ENCODE measurements around the gene PLSCR3.

The PLSCR3 gene

GRCh38 chr17:7426203-7426863, 32.0 kb upstream of the PLSCR3 start:
- DNase-seq (ENCODE audit: low spot score) = no peak

DNA sequence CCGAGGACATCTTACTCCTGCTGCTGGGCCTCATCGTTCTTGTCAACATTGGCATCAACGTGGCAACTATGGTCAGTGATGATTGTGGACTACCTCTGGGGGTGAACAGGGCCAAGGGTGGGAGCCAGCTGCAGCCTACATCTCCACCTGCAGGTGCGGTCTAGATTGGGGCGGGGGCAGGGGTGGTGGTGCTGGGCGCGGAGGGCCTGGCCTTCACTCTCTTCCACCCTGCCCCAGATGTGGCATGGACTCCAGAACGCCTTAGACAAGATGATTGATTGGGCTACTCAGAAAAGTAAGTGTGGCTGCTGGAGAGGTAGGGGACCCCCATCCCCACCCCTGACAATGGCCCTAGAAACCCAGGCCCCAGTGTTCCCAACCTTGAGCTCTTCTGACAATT, 31.4 kb upstream of the PLSCR3 start:
- no peak for DNase-seq (ENCODE audit: low spot score)

DNA sequence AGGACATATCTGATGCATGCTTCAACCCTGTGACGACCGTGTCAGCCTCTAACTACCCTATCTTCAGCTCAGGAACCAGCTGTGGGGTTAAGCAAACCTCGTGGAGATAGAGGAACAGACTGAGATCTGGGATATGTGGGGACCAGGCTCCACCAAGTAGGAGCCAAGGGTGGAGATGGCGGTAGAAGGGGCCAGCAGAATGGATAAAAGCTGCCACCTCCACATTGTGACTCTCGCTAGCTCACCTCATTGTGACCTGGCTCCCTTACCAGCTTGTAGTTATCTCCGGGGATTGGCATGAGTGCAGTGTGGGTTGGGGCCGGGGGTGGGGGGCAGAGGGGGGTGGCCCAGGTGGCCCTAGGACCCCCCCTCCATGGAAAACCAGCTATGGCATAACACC, 31.0 kb upstream of the PLSCR3 start, which contains the start of gene SPEM2:
SPEM2 (plus strand) TSS at position 301 of the 400 bp plus-strand sequence; CDS start at position 374, 73 bp downstream.
- no peak for DNase-seq (ENCODE audit: low spot score)

DNA sequence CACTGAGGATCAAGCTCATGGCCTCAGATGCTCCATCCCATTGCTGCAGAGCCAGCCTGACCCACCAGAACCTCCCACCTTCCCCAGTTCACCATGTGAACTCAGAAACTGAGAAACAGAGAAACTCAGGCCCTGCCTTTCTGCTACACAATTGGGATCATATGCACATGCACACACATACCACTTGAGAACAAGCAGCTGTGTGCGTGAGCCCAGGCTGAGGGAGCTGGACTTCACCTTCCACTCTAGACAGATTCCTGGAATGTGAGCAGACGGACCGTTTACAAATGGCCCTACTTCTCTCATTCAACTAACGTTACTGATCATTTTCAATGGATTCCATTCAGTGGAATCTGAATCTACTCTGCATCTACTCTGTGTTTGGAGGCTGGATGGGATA, 29.4 kb upstream of the PLSCR3 start:
- no peak for DNase-seq (ENCODE audit: low spot score)

- no peak for DNase-seq (ENCODE audit: low spot score)
These were observed 26.9 kb upstream of the PLSCR3 start for GRCh38 chr17:7421186-7421585.

- DNase-seq (ENCODE audit: low spot score) = no peak
These were observed 25.7 kb upstream of the PLSCR3 start, which contains the start of gene SPEM1 for GRCh38 chr17:7419819-7420610. SPEM1 (plus strand) TSS chr17:7420324; CDS start chr17:7420385, 61 bp downstream.

DNA sequence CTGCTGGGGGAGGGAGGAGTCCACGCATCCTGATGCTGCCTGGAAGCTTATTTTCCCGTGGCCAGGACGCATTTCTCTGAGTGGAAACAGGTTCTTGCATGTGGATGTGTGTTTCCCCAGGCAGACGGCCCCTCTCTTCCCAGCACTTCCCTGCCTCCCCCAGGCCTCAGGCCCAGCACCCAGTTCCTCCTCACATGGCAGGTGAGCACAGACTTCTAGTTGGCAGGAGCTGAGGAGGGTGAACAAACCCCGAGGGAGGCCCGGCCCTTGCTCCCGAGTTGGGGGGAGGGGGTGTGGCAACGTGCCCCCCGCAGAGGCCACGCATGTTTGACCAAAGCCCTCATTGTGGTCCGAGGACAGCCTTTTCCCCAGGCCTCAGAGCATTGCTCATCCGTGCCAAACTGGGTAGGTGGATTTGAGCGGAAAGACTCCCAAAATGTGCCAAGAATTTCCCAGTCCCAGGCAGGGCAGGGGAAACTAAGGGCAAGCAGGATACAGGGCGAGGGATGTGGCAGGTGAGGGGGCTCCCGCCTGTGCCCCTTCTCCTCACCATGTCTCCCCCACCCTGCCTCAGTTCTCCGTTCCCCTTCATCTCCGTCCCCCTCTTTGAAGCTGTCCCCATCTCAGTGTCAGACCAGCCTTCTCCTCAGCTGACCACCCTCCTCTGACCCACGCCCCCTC, 24.3 kb upstream of the PLSCR3 start:
- DNase-seq (ENCODE audit: low spot score) = no peak

GRCh38 chr17:7417056-7417655, 22.8 kb upstream of the PLSCR3 start:
- no peak for DNase-seq (ENCODE audit: low spot score)

GRCh38 chr17:7416323-7416722, 22.0 kb upstream of the PLSCR3 start:
- DNase-seq (ENCODE audit: low spot score) = no peak

DNA sequence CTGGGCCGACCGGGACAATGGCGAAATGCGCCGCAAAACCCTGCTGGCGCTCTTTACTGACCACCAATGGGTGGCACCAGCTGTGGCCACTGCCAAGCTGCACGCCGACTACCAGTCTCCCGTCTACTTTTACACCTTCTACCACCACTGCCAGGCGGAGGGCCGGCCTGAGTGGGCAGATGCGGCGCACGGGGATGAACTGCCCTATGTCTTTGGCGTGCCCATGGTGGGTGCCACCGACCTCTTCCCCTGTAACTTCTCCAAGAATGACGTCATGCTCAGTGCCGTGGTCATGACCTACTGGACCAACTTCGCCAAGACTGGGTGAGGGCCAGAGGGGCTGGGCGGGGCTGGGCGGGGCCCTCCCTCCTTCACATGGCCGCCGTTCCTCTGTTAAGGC, 21.5 kb upstream of the PLSCR3 start:
- DNase-seq (ENCODE audit: low spot score) = no peak

DNA sequence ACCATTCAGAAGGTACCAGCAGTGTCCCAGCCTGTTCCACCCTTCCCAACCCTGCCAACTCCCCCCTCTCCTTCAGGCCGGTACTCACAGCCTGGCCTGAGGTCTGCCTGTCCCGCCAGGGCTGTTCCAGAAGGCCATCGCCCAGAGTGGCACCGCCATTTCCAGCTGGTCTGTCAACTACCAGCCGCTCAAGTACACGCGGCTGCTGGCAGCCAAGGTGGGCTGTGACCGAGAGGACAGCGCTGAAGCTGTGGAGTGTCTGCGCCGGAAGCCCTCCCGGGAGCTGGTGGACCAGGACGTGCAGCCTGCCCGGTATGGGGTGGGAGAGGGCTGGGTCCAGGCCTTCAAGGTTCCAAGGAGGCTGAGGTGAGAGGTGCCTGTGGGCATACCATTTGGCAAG, 20.5 kb upstream of the PLSCR3 start:
- no peak for DNase-seq (ENCODE audit: low spot score)

DNA sequence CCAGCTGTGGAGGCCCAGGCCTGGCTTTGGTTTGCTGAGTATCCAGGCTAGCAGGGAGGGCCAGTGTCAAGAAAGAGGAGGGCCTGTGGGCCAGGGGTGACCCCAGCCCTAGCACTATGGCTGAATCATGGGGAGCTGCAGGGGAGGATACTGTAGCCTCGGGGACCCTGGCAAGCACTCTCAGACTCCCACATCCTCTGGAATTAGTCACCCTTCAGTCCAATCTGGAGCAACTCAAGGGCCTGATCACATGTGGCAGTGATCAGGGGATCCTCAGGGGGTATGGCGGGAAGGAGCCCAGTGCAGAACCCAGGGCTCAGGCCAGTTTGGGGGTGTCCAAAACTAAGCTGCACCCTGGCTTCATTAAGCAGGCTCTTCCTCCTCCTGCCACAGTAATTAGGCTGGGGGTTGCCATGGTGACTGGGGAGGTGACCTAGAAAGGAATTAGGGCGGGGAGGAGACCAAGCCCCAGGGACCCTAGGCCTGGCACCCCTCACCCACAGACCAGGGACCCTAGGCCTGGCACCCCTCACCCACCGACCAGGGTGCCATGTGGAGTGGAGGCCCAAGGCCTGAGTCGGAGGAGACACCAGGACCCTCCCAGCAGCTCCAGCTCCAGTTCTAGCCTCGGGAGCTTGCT, 19.1 kb upstream of the PLSCR3 start:
- no peak for DNase-seq (ENCODE audit: low spot score)

DNA sequence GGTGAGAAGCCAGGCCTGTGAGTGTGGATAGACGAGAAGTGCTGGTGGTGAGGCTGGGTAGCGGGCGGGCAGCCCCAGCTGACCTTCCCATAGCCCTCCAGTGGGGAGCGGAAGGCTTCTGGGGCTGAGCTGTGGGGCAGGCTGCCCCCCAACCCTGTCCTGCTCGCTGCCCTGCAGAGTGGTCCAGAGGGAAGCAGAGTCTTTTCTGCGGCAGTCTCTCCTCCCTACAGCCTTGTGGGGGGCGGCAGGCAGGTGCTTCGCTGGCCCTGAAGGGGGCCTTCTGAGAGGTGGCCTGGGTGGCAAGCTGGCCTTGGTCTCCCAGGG, 17.1 kb upstream of the PLSCR3 start:
- DNase-seq (ENCODE audit: low spot score) = no peak

GRCh38 chr17:7410634-7411426, 16.5 kb upstream of the PLSCR3 start:
- DNase-seq (ENCODE audit: low spot score) = no peak

GRCh38 chr17:7409716-7410115, 15.4 kb upstream of the PLSCR3 start:
- DNase-seq (ENCODE audit: low spot score) = no peak

- no peak for DNase-seq (ENCODE audit: low spot score)
These were observed 14.5 kb upstream of the PLSCR3 start for GRCh38 chr17:7408863-7409262.

DNA sequence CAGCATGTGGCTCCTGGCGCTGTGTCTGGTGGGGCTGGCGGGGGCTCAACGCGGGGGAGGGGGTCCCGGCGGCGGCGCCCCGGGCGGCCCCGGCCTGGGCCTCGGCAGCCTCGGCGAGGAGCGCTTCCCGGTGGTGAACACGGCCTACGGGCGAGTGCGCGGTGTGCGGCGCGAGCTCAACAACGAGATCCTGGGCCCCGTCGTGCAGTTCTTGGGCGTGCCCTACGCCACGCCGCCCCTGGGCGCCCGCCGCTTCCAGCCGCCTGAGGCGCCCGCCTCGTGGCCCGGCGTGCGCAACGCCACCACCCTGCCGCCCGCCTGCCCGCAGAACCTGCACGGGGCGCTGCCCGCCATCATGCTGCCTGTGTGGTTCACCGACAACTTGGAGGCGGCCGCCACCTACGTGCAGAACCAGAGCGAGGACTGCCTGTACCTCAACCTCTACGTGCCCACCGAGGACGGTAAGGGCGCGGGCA, 14.0 kb upstream of the PLSCR3 start:
- DNase-seq (ENCODE audit: low spot score) = no peak

GRCh38 chr17:7407485-7408251, 13.3 kb upstream of the PLSCR3 start, which contains the start of gene NLGN2:
NLGN2 (plus strand) TSS chr17:7407845; CDS start chr17:7408256, 411 bp downstream.
- no peak for DNase-seq (ENCODE audit: low spot score)

DNA sequence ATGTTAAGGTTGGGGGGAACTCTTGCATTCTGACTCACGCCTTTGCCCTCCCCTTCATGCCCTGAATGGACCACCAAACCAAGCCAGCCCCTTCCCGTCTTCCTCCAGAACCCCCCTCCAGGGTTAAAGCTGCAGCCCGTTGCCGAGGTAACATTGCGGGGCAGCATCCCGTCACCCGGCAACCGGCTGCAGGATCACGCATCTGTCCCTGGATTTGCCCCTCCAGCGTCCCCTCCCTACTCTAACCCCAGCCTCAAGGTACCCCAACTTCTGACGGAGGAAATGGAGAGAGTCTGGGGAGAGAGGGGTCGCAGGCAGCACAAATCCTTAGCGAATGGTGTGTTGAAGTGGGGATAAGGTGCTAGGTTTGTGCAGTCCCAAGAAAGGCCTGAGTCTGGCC, 12.8 kb upstream of the PLSCR3 start:
- no peak for DNase-seq (ENCODE audit: low spot score)

- no peak for DNase-seq (ENCODE audit: low spot score)
These were observed 12.0 kb upstream of the PLSCR3 start for GRCh38 chr17:7406235-7406825.

Measured in hematopoietic multipotent progenitor cell treated with erythropoietin and hydrocortisone succinate and interleukin-3 and kit ligand, for 17 days (in vitro differentiated cells).